MV-4-11 (cell line): ENCODE data around the gene MMP28.

Experiments
- DNase-seq: peaks from one replicate; lab custom pipeline; 2025; lab: John Stamatoyannopoulos, UW

MMP28 gene

GRCh38 chr17:35799942-35800341, 4.5 kb upstream of the MMP28 start:
- DNase-seq: no peak

- no peak for DNase-seq
Observed at GRCh38 chr17:35797918-35798317, 2.5 kb upstream of the MMP28 start.

GRCh38 chr17:35797370-35797769, 1.9 kb upstream of the MMP28 start:
- no peak for DNase-seq

- DNase-seq: no peak
Observed at GRCh38 chr17:35796942-35797341, 1.5 kb upstream of the MMP28 start.

GRCh38 chr17:35795871-35796265, 427 bp upstream of the MMP28 start:
- DNase-seq: no peak

GRCh38 chr17:35793257-35793656, 2.2 kb downstream of the MMP28 start:
- no peak for DNase-seq

- no peak for DNase-seq
Observed at GRCh38 chr17:35791681-35792350, 3.6 kb downstream of the MMP28 start.

GRCh38 chr17:35790841-35791240, 4.6 kb downstream of the MMP28 start:
- no peak for DNase-seq

GRCh38 chr17:35788477-35789368, 6.7 kb downstream of the MMP28 start:
- no peak for DNase-seq

GRCh38 chr17:35786941-35787432, 8.5 kb downstream of the MMP28 start:
- DNase-seq: no peak

GRCh38 chr17:35784895-35785294, 10.5 kb downstream of the MMP28 start:
- no peak for DNase-seq

GRCh38 chr17:35780950-35781349, 14.5 kb downstream of the MMP28 start:
- no peak for DNase-seq

GRCh38 chr17:35778641-35779196, 16.7 kb downstream of the MMP28 start:
- no peak for DNase-seq

GRCh38 chr17:35775583-35775982, 19.9 kb downstream of the MMP28 start:
- DNase-seq: no peak

GRCh38 chr17:35775039-35775438, 20.4 kb downstream of the MMP28 start:
- DNase-seq: no peak

GRCh38 chr17:35774499-35774898, 20.9 kb downstream of the MMP28 start:
- DNase-seq: no peak

- no peak for DNase-seq
Observed at GRCh38 chr17:35773679-35774425, 21.6 kb downstream of the MMP28 start.

GRCh38 chr17:35773129-35773528, 22.3 kb downstream of the MMP28 start:
- no peak for DNase-seq

- no peak for DNase-seq
Observed at GRCh38 chr17:35769895-35770486, 25.4 kb downstream of the MMP28 start.

- DNase-seq: no peak
Observed at GRCh38 chr17:35768797-35769196, 26.6 kb downstream of the MMP28 start.

- peak; percentile 11 for DNase-seq
Observed at GRCh38 chr17:35766903-35767510, 28.4 kb downstream of the MMP28 start.
